Stimulated activated naive CD8-positive, alpha-beta T cell treated with anti-CD3 and anti-CD28 coated beads, Interleukin-15, amount 100 ng/mL, for 72 hours (primary cell): ENCODE data around the gene PNLIPRP2.
A peak's percentile ranks its signal among the peaks of the same experiment; 100 is the strongest.

Experiments
- ATAC-seq: fragments of 150-1000 bp; cut with Tn5 transposase; 2 replicates; pipeline ENCODE4 v1.10.0; 2021; ENCODE audit warnings: mild to moderate bottlenecking, moderate library complexity
- DNase-seq, 2 donors: peaks; one replicate each; pipeline ENCODE4 v3.0.0; 2021 to 2022
- H3K27ac Mint-ChIP-seq, 2 donors: one replicate each; pipeline ENCODE4 v1.8.0; 2022; ENCODE audit warnings: mild to moderate bottlenecking in 2 of 2, mixed read lengths in 2 of 2, moderate library complexity in 2 of 2
- H3K27me3 Mint-ChIP-seq: one replicate; pipeline ENCODE4 v1.8.0; 2022; ENCODE audit warnings: mixed read lengths
- H3K4me1 Mint-ChIP-seq: one replicate; pipeline ENCODE4 v1.8.0; 2022; ENCODE audit warnings: mild to moderate bottlenecking, mixed read lengths
- H3K4me3 Mint-ChIP-seq, 2 donors: one replicate each; pipeline ENCODE4 v1.8.0; 2022; ENCODE audit warnings: mild to moderate bottlenecking in 2 of 2, mixed read lengths in 2 of 2, moderate library complexity in 1 of 2
- H3K9me3 Mint-ChIP-seq, 2 donors: one replicate each; pipeline ENCODE4 v1.8.0; 2022; ENCODE audit warnings: mixed read lengths in 2 of 2

PNLIPRP2 gene

GRCh38 chr10:116631871-116632295, 11.1 kb downstream of the PNLIPRP2 start:
- H3K9me3 Mint-ChIP-seq = peaks cover 5 to 7% of the 10 kb centered on the region in 2 donors
- DNase-seq = no peak
- no peaks in the 10 kb centered on the region for H3K4me1 Mint-ChIP-seq
- ATAC-seq = no peak
- no peak overlapping the region for H3K27ac Mint-ChIP-seq
- H3K27me3 Mint-ChIP-seq = peaks cover 55% of the 10 kb centered on the region
- no peak overlapping the region for H3K4me3 Mint-ChIP-seq

DNA sequence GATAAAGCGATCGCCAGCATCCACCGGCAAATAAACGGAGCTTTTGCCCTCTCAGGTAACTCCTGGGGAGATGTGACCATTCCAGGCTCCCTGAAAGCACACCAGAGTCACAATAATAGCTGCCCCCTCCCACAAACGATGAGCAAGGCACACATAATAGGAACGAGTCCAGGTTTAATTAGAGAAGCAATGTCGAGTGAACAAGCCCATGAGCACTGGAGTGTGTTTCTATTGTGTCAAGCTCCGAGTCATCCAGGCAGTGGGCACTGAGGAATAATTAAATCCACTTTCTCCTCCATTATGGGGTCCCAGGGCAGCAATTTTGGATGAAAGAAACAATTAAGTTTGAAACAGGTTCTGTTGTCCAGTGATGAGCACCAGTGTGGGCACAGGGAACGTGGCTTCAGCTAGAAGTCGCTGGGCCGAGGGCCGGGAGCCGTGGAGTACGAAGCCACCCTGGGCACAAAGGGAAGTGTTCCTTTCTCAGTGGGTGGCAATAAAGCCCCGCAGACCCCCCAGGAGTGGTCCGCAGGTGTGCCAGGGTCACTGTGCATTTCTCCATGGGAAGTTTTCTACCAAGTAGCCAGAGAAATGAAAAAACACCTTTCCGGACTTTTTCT, 12.0 kb downstream of the PNLIPRP2 start:
- peaks cover 49% of the 10 kb centered on the region for H3K27me3 Mint-ChIP-seq
- no peak overlapping the region for H3K27ac Mint-ChIP-seq
- DNase-seq = no peak
- H3K4me1 Mint-ChIP-seq = no peaks in the 10 kb centered on the region
- H3K9me3 Mint-ChIP-seq = peaks cover 5 to 7% of the 10 kb centered on the region in 2 donors
- no peak overlapping the region for H3K4me3 Mint-ChIP-seq
- no peak for ATAC-seq

- Mint-ChIP-seq H3K4me1 (no peaks in the 10 kb centered on the region), H3K27ac (no peak overlapping the region), H3K9me3 (peaks cover 5 to 7% of the 10 kb centered on the region in 2 donors), H3K4me3 (no peak overlapping the region), H3K27me3 (peaks cover 45% of the 10 kb centered on the region)
- ATAC-seq (no peak), DNase-seq (no peak)
Measured at GRCh38 chr10:116633216-116633600, 12.5 kb downstream of the PNLIPRP2 start.

DNA sequence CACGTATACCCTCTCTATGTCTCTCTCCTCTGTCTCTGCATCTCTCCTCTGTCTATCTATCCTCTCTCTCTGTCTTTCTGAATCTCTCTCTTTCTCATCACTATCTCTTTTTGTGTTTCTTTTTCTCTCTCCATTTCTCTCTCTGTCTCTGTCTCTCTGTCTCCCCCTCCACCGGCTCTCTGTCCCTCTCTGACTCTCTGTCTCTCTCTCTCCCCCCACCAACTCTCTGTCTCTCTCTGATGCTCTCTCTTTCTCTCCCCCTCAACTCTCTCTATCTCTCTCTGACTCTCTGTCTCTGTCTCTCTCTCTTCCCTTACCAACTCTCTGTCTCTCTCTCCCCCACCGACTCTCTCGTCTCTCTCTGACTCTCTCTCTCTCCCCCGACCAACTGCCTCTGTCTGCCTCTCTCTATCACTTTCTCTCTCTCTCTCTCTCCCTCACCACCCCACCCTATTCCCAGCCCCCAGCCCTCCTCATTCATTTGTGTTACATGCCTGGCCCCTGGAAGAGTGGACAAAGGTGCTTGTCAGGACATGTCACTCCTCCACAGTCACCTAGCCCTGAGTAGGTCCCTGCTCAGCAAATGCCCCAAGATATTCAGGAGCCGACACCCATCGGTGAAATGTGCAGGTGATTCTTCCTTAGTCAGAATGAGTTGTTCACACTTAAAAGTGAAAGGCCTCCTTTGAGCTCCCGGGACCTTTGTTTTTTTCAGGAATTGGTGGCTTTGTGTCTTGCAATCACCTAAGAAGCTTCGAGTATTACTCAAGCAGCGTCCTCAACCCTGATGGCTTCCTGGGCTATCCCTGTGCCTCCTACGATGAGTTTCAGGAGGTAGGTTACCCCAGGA, 13.6 kb downstream of the PNLIPRP2 start:
- no peak overlapping the region for H3K4me3 Mint-ChIP-seq
- H3K9me3 Mint-ChIP-seq = peaks cover 6 to 7% of the 10 kb centered on the region in 2 donors
- ATAC-seq (no peak), DNase-seq (no peak)
- no peak overlapping the region for H3K27ac Mint-ChIP-seq
- H3K4me1 Mint-ChIP-seq = no peaks in the 10 kb centered on the region
- H3K27me3 Mint-ChIP-seq = peaks cover 40% of the 10 kb centered on the region

DNA sequence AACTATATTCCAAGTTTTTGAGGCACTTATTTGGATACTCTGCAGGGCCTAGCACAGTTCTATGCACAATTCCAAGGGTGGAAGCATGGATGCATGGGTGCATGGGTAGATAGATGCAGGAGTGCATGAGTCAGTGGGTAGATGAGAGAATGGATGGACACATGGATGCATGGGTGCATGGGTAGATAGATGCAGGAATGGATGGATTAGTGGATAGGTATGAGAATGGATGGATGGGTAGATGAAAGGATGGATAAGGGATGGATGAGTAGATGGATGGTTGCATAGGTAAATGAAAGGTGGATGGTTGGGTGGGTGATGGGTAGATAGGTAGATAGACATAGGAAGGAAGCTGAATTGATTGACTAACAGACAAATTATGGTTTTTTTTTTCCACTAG, 15.6 kb downstream of the PNLIPRP2 start:
- H3K4me3 Mint-ChIP-seq = no peak overlapping the region
- ATAC-seq (no peak), DNase-seq (no peak)
- no peak overlapping the region for H3K27ac Mint-ChIP-seq
- peaks cover 40% of the 10 kb centered on the region for H3K27me3 Mint-ChIP-seq
- peaks cover 7 to 22% of the 10 kb centered on the region in 2 donors for H3K9me3 Mint-ChIP-seq
- no peaks in the 10 kb centered on the region for H3K4me1 Mint-ChIP-seq

- peaks cover 41% of the 10 kb centered on the region for H3K27me3 Mint-ChIP-seq
- no peak overlapping the region for H3K27ac Mint-ChIP-seq
- ATAC-seq (no peak), DNase-seq (no peak)
- no peak overlapping the region for H3K4me3 Mint-ChIP-seq
- peaks cover 7 to 22% of the 10 kb centered on the region in 2 donors for H3K9me3 Mint-ChIP-seq
- H3K4me1 Mint-ChIP-seq = no peaks in the 10 kb centered on the region
Measured at GRCh38 chr10:116636976-116637375, 16.2 kb downstream of the PNLIPRP2 start.

DNA sequence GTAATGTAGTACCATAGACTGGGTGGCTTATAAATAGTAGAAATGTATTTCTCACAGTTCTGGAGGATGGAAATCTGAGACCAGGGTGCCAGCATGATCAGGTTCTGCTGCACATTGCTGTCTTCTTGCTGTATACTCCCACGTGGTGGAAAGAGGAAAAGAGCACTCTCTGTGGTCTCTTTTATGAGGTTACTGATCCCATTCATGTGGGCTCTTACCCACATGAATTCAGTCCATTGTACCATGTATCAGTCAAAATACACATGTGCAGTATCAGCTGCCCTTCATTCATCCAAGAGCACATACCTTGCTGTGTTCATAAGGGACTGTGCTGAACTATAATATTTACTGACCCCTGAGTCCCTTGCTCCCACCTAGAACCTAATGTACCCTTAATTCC, 17.1 kb downstream of the PNLIPRP2 start:
- Mint-ChIP-seq H3K27me3 (peaks cover 50% of the 10 kb centered on the region), H3K9me3 (peaks cover 7 to 22% of the 10 kb centered on the region in 2 donors), H3K27ac (no peak overlapping the region), H3K4me3 (no peak overlapping the region), H3K4me1 (no peaks in the 10 kb centered on the region)
- DNase-seq (no peak), ATAC-seq (peak; percentile 89)

- H3K4me3 Mint-ChIP-seq = no peak overlapping the region
- ATAC-seq (no peak), DNase-seq (no peak)
- H3K27me3 Mint-ChIP-seq = peaks cover 38% of the 10 kb centered on the region
- H3K27ac Mint-ChIP-seq = no peak overlapping the region
- no peaks in the 10 kb centered on the region for H3K4me1 Mint-ChIP-seq
- H3K9me3 Mint-ChIP-seq = peaks cover 11 to 17% of the 10 kb centered on the region in 2 donors
Measured at GRCh38 chr10:116646502-116646901, 25.7 kb downstream of the PNLIPRP2 start.

GRCh38 chr10:116648903-116649302, 28.1 kb downstream of the PNLIPRP2 start:
- Mint-ChIP-seq H3K27me3 (peaks cover 36% of the 10 kb centered on the region), H3K4me3 (no peak overlapping the region), H3K4me1 (no peaks in the 10 kb centered on the region), H3K9me3 (peaks cover 13 to 17% of the 10 kb centered on the region in 2 donors), H3K27ac (no peak overlapping the region)
- no peak for ATAC-seq
- no peak for DNase-seq

DNA sequence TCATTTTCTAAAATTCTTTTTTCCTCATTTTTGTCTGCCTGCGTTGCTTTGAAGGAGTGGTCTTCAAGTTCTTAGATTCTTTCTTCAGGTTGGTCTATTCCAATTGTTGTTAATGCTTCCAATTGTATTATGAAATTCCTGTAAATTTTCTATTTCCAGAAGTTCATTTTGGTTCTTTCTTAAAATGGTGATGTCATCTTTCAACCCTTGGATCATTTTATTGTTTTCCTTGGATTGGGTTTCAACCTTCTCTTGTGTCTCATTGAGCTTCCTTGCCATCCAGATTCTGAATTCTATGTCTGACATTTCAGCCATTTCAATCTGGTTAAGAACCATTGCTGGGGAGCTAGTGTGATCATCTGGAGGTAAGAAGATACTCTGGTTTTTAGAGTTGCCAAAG, 33.1 kb downstream of the PNLIPRP2 start:
- no peak overlapping the region for H3K27ac Mint-ChIP-seq
- peaks cover 12 to 13% of the 10 kb centered on the region in 2 donors for H3K9me3 Mint-ChIP-seq
- H3K4me3 Mint-ChIP-seq = no peak overlapping the region
- DNase-seq (no peak), ATAC-seq (no peak)
- H3K4me1 Mint-ChIP-seq = no peaks in the 10 kb centered on the region
- peaks cover 50% of the 10 kb centered on the region for H3K27me3 Mint-ChIP-seq

GRCh38 chr10:116654816-116655215, 34.1 kb downstream of the PNLIPRP2 start:
- Mint-ChIP-seq H3K9me3 (peaks cover 4 to 8% of the 10 kb centered on the region in 2 donors), H3K27me3 (peaks cover 48% of the 10 kb centered on the region), H3K27ac (no peak overlapping the region), H3K4me3 (no peak overlapping the region), H3K4me1 (no peaks in the 10 kb centered on the region)
- no peak for DNase-seq
- ATAC-seq = no peak

DNA sequence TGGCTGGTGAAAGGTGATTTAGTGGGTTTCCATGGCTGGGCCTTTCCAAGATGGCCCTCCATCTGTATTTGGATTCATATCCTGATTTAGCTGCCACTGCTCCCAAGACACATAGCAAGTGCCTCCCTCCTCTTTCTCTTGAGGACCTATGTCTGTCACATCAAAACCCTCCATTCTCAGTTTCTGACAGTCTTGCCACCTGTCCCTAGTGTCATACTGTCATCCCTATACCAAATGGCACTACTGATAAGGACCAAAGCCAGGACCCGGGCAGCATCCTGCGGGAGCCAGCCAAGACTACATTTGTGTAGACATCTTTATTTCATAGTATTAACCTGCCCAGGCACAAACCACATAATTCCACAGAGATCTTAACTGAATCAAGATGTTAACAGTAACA, 34.8 kb downstream of the PNLIPRP2 start:
- no peak overlapping the region for H3K27ac Mint-ChIP-seq
- H3K4me1 Mint-ChIP-seq = no peaks in the 10 kb centered on the region
- no peak for DNase-seq
- H3K9me3 Mint-ChIP-seq = peaks cover 0 to 8% of the 10 kb centered on the region in 2 donors
- H3K4me3 Mint-ChIP-seq = no peak overlapping the region
- ATAC-seq = no peak
- H3K27me3 Mint-ChIP-seq = peaks cover 45% of the 10 kb centered on the region

- ATAC-seq = no peak
- H3K27me3 Mint-ChIP-seq = peaks cover 46% of the 10 kb centered on the region
Measured at GRCh38 chr10:116656044-116656443, 35.3 kb downstream of the PNLIPRP2 start.

DNA sequence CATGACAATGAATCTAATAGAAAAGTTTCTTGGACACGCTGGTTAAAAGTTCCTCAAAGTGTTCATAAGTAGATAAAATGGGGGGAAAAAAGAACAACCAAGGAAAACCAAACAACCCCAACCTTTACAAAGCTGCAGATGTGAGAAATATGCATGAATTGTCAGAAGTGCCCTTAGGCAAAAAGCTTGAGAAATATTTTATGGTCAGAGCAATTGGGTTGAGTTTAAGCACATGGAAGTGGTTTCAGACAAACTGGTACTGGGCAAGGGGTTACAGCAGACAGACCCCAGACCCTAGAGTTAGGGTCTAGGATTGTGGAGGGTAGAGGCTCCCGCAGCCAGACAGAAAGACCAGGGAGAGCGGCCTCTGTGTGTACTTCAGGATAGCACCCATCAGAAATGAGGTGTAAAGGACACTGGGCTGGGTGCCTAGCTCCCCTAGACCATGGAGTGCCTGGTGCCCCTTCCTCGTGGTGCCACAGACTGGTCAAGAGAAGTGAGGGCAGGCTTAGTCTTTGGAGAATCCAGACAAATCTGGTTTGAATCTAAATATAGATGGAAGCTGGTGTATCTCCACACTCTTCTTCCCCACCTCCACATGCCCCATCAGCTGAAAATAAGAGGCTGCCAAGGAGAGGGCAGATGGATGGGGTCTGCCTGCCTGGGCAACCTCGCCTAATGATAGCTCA, 37.3 kb downstream of the PNLIPRP2 start:
- Mint-ChIP-seq H3K4me3 (no peak overlapping the region), H3K27me3 (peaks cover 33% of the 10 kb centered on the region), H3K27ac (no peak overlapping the region), H3K9me3 (no peaks in the 10 kb centered on the region), H3K4me1 (no peaks in the 10 kb centered on the region)
- DNase-seq = no peak
- ATAC-seq = no peak

More at GRCh38 chr10:116656044-116656443, 35.3 kb downstream of the PNLIPRP2 start:
- H3K4me1 Mint-ChIP-seq = no peaks in the 10 kb centered on the region
- H3K9me3 Mint-ChIP-seq = peaks cover 0 to 7% of the 10 kb centered on the region in 2 donors
- DNase-seq = no peak
- H3K4me3 Mint-ChIP-seq = no peak overlapping the region
- no peak overlapping the region for H3K27ac Mint-ChIP-seq

DNA sequence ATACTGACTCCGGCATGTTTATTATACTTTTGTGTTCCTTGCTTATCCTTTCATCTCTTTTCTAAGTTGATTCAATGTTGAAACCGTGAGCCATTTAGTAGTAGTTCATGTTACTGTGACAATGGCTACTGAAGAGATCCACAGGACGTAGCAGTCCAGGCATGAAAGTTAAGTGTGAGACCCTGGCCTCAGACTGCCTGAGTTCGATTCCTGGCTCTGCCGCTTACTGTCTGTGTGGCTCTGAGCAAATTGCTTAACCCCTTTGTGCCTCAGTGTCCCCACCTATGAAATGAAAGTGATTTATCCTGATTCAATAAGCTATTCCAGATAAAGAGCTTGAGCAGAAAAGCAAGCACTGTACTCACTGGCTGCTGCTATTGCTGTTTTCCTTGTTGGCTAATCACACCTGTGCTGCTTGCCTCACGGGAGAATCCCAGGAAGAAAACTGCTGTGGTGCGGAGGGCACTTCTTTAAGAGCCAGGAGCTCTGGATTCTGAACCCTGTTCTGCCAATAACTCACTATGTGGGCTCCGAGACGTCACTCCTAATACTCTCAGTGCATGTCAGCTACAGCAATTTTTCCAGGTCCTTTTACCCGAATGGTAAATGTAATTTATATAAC, 38.4 kb downstream of the PNLIPRP2 start:
- Mint-ChIP-seq H3K27ac (no peak overlapping the region), H3K4me1 (no peaks in the 10 kb centered on the region), H3K4me3 (no peak overlapping the region), H3K9me3 (no peaks in the 10 kb centered on the region), H3K27me3 (peaks cover 32% of the 10 kb centered on the region)
- DNase-seq = no peak
- ATAC-seq = no peak
